M059J (cell line): ENCODE data around the gene SPDYE16. TPM values are rescaled to one million over a fixed set of nuclear protein-coding genes. Genes with fewer than 3 reads are reported as not detected.
"Not testable (repeated sequence)": the region's sequence is repeated elsewhere in the genome, so short reads cannot be mapped to it uniquely, and the experiment has no call there.

ENCODE experiments used
- DNase-seq: peaks from one replicate; pipeline ENCODE4 v3.0.0-alpha.2; 2012; ENCODE audit warnings: low read depth
- total RNA-seq: library from RNA; depleted of rRNA; stranded (reverse); fragments of >200 nt; shearing (Covaris generic); gene quantifications from 2 replicates; pipeline ENCODE4 v1.2.3, GENCODE V29; 2014

SPDYE16 gene
- total RNA-seq, 1 experiment from 2014 or later, result 0.17 TPM

DNA sequence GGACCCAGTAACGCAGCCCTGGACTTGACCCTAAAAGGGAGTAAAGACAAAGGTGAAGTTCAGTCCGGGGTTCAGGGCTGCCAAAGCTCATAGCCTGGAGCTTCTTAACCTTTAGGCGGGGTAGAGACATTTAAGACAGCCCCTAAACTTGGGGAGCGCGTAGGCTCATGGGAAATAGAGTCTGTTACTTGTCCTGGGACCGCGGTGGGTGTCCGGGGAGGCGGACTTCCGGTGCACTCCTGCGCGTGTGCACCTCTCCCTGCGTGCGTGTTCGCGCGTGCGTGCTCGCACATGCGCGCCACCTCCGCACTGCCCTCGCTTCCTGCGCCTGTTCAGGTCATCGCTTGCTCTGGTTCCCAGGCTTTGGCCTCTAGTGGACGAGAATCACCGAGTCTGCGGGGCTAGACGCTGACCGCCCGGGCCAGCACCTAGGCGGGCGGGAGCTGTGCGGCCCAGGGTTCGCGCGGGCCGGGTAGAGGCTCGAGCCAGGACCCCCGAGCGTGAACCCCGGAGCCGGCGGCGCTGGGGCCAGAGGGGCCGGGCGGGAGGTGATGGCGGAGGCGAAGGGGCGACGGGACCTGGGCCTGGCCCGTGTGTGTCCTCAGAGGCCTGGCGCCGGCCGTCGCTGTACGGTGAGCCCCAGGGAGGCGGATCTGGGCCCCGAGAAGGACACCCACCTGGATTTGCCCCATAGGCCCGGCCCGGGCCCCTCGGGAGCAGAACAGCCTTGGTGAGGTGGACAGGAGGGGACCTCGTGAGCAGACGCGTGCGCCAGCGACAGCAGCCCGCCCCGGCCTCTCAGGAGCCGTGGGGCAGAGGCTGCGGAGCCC is 6.1 kb upstream of the SPDYE16 start:
- peak; percentile 83 for DNase-seq

DNA sequence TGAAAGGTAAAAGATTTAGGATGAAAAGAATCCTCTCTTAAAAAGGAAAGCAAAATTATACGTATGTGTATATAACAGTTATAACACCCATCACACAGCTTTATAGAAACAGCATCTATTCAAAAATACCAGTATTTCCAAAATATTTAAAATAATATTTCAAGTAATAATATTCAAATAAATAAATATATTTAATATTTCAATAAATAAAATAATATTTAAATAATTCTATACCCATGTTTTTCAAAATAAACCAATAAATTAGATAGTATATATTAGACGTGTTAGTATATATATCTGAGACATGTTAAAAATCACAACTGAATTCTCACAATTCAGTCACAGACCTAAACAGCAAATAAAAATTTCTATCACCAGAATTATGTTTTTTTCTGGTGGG is 11.5 kb downstream of the SPDYE16 start:
- DNase-seq, result not testable (repeated sequence)

GRCh38 chr7:76526183-76526582 is 16.9 kb downstream of the SPDYE16 start:
- DNase-seq, result not testable (repeated sequence)

DNA sequence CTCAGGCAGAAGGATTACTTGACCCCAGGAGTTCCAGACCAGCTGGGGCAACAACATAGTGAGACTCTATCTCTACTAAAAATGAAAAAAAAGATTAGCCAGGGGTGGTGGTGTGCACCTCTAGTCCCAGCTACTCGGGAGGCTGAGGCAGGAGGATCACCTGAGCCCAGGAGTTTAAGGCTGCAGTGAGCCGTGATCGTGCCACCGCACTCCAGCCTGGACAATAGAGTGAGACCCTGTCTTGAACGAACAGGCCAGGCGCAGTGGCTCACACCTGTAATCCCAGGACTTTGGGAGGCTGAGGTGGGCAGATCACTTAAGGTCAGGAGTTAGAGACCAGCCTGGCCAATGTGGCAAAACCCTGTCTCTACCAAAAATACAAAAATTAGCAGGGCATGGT is 26.2 kb downstream of the SPDYE16 start:
- not testable (repeated sequence) for DNase-seq

- peak; percentile 55 for DNase-seq
Measured at GRCh38 chr7:76515999-76516443, 27.1 kb downstream of the SPDYE16 start.

GRCh38 chr7:76514926-76515771 is 27.9 kb downstream of the SPDYE16 start:
- DNase-seq, result no peak

DNA sequence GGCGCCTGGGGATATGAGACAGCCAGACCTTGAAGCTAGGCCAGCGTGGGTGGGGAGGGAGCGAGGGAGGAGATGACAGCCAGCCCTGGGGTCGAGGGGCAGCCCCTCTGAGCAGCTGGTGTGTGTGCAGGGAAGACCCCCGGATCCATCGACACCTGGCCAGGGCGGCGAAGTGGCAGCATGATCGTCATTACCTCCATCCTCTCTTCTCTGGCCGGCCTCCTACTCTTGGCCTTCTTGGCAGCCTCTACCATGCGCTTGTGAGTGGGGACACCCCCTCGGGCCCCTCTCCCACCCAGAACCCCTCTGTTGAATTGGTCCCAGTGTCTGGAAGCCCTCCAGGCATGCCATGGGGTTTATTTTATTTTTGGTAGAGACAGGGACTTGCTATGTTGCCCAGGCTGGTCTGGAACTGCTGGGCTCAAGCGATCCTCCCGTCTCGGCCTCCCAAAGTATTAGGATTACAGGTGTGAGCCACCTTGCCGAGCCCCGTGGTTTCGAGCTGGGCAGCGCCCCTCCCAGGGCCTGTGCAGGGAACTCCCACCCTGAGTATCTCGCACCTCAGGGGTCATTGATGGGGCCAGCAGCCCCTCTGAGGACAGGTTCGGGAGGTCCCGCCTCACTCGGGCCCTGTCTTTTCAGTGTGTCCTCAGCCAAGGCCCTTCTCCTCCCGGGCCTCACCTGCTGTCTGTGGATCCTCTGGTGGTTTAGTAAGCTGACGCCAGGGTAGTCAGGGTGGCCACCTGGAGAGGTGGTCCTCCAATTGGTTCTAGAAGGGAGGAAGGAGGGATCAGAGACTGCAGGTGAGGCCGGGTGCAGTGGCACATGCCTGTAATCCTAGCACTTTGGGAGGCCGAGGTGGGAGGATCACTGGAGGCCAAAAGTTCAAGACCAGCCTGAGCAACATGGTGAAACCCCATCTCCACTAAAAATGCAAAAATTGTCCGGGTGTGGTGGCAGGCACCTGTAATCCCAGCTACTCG is 29.0 kb downstream of the SPDYE16 start:
- no peak for DNase-seq

GRCh38 chr7:76512941-76513816 is 29.9 kb downstream of the SPDYE16 start:
- DNase-seq, result no peak

- DNase-seq, result not testable (repeated sequence)
Measured at GRCh38 chr7:76511911-76512885, 30.9 kb downstream of the SPDYE16 start.

DNA sequence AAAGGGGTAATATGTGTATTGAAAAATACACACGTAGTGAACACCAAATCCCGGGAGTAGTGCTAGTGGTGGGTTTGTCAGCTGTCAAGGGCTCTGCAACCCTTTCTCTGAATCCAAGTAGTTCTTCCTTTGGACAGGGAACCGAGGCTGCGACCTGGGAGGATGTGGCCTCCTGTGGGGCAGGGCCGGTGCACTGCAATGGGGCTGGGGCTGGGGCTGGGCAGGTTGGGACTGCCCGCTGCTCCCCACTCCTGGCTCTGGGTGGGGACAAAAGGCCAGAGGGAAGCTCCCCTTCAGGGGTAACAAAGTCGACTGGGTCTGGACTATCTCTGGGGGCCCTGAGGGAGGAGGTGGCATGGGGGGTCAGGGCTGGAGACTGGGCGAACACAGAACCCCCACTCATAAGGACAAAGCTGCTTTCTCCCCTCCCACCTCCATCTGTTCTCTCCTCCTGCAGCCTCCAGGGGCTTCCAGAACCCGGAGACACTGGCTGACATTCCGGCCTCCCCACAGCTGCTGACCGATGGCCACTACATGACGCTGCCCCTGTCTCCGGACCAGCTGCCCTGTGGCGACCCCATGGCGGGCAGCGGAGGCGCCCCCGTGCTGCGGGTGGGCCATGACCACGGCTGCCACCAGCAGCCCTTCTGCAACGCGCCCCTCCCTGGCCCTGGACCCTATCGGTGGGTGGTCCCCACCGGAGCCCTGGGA is 31.7 kb downstream of the SPDYE16 start:
- not testable (repeated sequence) for DNase-seq

DNA sequence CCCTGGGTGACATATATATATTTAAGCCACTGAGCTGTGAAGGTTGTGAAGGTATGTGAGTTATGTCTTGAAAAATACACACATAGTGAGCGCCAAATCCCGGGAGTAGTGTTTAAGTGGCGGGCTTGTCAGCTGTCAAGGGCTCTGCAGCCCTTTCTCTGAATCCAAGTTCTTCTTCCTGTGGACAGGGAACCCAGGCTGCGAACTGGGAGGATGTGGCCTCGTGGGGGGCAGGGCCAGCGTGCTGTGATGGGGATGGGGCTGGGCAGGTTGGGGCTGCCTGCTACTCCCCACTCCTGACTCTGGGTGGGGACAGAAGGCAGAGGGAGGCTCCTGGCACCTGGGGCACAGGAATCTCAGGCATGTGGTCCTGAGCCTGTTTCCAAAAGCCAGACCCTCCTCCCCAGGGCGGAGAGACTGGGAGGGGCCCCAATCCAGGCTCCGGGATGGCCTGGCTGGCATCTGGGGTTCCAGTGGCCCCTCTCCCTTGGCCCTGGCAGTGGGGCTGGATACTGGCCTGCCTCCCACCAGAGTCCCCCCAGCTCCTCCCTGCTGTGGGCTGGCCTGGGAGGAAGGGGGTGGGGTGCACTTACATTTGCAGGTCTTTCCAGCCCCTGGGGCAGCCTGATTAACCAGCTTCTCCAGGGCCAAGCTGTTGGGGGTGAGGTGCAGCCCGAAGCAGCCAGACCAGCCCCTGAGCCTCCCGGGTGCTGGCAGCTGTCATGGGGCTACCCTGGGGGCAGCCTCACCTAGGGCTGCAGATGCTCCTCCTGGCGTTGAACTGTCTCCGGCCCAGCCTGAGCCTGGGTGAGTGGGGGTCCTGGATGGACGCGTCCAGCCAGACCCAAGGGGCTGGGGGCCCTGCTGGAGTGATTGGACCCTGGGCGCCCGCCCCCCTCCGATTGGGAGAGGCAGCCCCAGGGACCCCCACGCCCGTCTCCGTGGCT is 32.9 kb downstream of the SPDYE16 start, which contains the start of gene UPK3B:
UPK3B (plus strand) TSS at position 622 of the 947 bp plus-strand sequence; CDS start at position 723, 101 bp downstream.
- DNase-seq, result peak; percentile 40

- peak; percentile 40 for DNase-seq
Measured at GRCh38 chr7:76507723-76508406, 35.2 kb downstream of the SPDYE16 start.

GRCh38 chr7:76506643-76507042 is 36.5 kb downstream of the SPDYE16 start:
- not testable (repeated sequence) for DNase-seq

- no peak for DNase-seq
Measured at GRCh38 chr7:76506081-76506440, 37.0 kb downstream of the SPDYE16 start.

- no peak for DNase-seq
Measured at GRCh38 chr7:76505168-76506080, 37.7 kb downstream of the SPDYE16 start.
